GM21360 (cell line): ENCODE results near the gene IGIP.
A peak's percentile ranks its signal among the peaks of the same experiment; 100 is the strongest.

Source experiments
- ATAC-seq: cut with Tn5 transposase; IDR thresholded peaks from one replicate; pipeline ENCODE4 v1.9.1; 2021; ENCODE audit warnings: mild to moderate bottlenecking, moderate library complexity; ENCODE audit not compliant: unreplicated experiment

Gene IGIP

GRCh38 chr5:140125637-140126036 lies at the start of gene IGIP:
Gene IGIP (plus strand): TSS chr5:140125937. CDS start chr5:140128477, 2,540 bp downstream.
- ATAC-seq: no peak

GRCh38 chr5:140076142-140076541 lies 49.6 kb upstream of the IGIP start:
- no peak for ATAC-seq

DNA sequence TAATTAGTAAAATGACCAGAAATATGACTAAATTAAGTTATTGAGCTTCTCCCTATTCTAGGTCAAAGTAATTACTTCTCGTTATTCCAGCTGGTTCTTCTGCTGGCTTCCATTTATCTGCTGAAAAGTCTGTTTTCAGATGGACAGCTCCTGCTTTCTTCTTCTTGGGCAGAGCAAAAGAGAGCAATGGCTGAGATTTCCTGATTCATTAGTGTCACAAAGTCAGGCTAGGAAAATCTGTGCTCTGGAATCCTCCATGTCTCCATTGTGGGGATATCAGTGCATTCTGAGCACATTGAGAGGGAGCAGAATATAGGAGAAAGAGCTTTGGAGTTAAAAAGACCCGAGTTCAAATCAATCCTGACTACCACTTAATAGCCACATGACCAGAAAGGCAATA lies 48.9 kb upstream of the IGIP start:
- ATAC-seq: no peak

GRCh38 chr5:140083120-140083519 lies 42.6 kb upstream of the IGIP start:
- ATAC-seq: no peak

- ATAC-seq: no peak
Observed at GRCh38 chr5:140083650-140084049, 42.1 kb upstream of the IGIP start.

GRCh38 chr5:140084541-140084940 lies 41.2 kb upstream of the IGIP start:
- no peak for ATAC-seq

GRCh38 chr5:140090251-140090650 lies 35.5 kb upstream of the IGIP start:
- ATAC-seq: no peak

DNA sequence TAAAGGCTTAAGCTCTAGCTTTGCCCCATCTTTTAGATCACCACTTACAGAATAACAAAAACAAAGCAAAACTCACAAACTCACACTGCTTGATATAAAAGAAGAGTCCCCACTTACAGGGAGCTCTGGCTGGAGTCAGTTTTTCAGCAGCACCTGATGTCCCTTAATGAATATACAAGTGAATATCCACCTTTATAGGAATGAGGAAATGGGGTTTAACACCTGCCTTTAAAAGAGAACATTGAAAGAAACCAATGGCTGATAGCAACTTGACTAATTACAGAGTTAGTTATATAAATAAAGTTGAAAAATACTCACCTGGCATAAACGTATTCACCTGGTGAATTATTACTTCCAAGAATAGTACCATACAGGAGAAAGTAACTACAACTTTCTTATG lies 32.6 kb upstream of the IGIP start:
- ATAC-seq: no peak

GRCh38 chr5:140093866-140094265 lies 31.9 kb upstream of the IGIP start:
- no peak for ATAC-seq

DNA sequence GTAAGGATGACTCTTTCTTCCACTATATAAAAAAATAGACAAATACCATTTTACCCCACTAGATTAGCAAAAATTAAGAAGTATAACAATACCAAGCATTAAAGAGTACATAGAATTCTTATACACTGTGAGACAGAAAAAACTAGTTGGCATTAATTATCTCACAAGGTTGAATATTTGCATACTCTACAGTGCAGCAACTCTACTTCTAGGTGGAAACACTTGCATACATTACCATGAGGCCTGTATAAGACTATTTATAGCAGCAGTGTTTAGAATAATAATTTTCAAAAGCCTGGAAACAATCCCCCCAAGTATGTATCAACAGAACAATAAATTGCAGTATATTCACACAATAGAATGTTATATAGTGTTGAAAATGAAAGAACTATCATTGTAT lies 30.8 kb upstream of the IGIP start:
- no peak for ATAC-seq

DNA sequence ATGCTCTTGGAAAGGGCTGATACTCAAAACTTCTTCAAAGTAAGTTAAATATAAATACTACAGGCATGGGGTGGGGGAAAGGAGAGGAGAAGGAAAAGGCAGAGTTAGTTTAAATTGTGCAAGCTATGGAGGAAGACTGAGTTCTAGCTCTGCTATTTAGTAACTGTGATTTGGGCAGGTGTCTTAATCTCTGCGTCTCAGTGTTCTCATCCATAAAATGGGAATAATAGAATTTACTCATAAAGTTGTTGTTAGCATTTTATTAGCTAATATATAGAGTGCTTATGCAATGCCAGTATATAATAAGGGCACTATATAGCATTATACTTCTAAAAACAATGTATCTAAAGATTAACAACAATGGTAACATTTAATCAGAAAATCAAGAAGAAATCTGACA lies 24.6 kb upstream of the IGIP start:
- no peak for ATAC-seq

GRCh38 chr5:140103154-140103553 lies 22.6 kb upstream of the IGIP start:
- no peak for ATAC-seq

DNA sequence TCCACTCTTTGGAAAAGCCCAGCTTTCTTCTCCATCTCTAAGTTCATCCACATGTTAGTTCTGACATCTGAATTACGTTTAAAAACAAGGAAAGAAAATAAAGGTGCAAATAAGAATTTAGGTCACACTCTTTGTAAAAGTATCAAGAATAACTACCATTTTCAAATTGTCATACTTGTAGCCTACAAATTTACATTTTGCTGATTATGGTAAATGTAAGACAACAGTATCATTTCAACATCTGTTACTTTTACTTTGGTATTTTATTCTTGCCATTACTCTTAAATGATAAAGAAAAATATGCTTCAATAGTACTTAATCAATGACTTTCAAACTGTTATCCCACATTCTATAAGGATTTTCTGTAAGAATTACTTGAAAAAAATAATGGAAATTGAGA lies 21.6 kb upstream of the IGIP start:
- no peak for ATAC-seq

- no peak for ATAC-seq
Observed at GRCh38 chr5:140106101-140106500, 19.6 kb upstream of the IGIP start.

DNA sequence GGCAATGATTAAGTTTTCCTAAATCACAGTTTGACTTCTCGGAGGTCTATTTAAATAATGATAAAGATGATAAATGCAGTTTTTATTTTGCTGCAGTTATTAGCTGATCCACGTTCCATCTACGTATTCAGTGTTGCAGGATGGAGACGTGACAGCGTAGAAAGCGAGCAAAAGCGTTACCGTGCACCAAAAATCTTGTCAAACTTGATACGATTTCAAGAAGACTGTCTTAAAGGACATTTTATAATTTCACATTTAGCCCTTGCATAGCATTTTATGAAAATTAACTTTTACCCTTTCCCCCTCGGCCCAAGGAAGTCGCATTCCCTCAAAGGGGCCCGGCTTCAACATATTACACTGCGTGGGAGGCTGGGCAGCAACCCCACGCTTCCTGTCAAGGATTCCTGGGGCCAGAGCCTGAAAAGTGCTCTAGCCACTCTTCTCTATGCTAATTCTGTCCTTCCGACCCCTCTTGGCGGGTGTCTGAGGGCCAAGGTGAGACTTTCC lies 18.9 kb upstream of the IGIP start:
- ATAC-seq: no peak

GRCh38 chr5:140107312-140108092 lies 18.2 kb upstream of the IGIP start:
- ATAC-seq: peak; percentile 86

- ATAC-seq: peak; percentile 47
Observed at GRCh38 chr5:140108093-140109017, 17.4 kb upstream of the IGIP start.

- no peak for ATAC-seq
Observed at GRCh38 chr5:140109018-140109758, 16.5 kb upstream of the IGIP start.

GRCh38 chr5:140109759-140110645 lies 15.7 kb upstream of the IGIP start:
- no peak for ATAC-seq

GRCh38 chr5:140110646-140110957 lies 15.1 kb upstream of the IGIP start:
- ATAC-seq: no peak
